ENCODE measurements around the gene SELE. TPM values are rescaled to one million over a fixed set of nuclear protein-coding genes. Genes with fewer than 3 reads are reported as not detected.
"Not testable (repeated sequence)": the region's sequence is repeated elsewhere in the genome, so short reads cannot be mapped to it uniquely, and the experiment has no call there.

The SELE gene
- total RNA-seq, 2 donors from 2014 or later: not detected

DNA sequence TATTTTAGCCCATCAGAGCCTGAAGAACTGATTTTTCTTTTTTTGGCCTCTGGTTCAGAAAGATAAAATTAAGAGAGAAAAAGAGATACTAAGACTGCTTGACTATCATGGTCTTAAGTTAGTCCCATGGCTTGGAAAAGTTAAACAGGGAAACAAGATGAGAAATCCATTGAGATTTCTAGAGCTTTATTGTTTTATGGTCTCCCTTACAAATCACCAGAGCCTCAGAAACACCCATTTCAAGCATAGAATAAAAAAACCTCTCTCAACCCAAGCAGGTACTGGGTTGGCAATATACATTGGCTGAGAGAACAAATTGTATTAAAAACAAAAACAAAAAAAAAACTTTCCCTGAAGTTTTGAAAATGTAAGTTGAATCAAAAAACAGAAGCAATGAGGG lies 3.9 kb downstream of the SELE start:
- no peak for ATAC-seq
- no peak for DNase-seq (ENCODE audit: low spot score in 2 of 2)
- Mint-ChIP-seq H3K36me3 (no peaks in the 10 kb centered on the region), H3K9me3 (no peaks in the 10 kb centered on the region), H3K27ac (no peak overlapping the region)

DNA sequence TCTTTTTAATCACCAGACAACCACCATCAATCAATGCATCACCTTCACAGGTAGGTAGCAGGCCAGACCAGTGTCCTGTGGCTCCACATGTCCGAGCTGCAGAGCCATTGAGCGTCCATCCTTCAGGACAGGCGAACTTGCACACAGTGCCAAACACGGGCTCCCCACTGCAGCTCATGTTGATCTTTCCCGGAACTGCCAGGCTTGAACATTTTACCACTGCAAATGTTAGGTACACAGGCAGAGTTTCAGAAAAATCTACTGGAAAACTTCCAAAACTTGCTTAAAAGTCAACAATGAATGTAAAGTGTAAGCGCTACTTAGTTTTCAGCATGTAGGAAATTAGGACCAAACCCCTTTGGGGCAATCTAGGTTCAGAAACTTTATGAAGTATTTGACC lies 6.6 kb downstream of the SELE start:
- DNase-seq (ENCODE audit: low spot score in 2 of 2) (no peak), ATAC-seq (no peak)
- H3K36me3 Mint-ChIP-seq: no peaks in the 10 kb centered on the region
- H3K27ac Mint-ChIP-seq: no peak overlapping the region
- H3K9me3 Mint-ChIP-seq: no peaks in the 10 kb centered on the region

DNA sequence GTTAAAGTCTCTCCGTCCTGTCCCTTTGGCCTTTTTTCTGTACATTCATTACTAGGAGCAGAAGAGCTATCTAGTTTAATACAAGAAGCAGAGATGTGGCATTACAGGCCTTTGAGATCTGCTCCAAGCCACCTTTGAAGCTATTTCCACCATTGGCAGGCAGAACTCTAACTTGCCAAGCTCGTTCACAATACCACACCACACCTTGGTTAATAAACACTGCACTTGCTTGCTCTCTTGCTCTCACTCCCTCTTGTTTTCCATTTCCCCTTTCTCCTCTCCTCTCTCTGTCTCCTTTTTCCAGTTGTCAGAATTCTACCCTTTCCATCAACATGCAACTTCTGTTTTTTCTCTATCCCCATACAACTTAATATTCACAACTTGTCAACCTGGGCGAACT lies 7.0 kb downstream of the SELE start:
- DNase-seq (ENCODE audit: low spot score in 2 of 2) (no peak), ATAC-seq (no peak)
- no peaks in the 10 kb centered on the region for H3K36me3 Mint-ChIP-seq
- no peaks in the 10 kb centered on the region for H3K9me3 Mint-ChIP-seq
- H3K27ac Mint-ChIP-seq: no peak overlapping the region

DNA sequence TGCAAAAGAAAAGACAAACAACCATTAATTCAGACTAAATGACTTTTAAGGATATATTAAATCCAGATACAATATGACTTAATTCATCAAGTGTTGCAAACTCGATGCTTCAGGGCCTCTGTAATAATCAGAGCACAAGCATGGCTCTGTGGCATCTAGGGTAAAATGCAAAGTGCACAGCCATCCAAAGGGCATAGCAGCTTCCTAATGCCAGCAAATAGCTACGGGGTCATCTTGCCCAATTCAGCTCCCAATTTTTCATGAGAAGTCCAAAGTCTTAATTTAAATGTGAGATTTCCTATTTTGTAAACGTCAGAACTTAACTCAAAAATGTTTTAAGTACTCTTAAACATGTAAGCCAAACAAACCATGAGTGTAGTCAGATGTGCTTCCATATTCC lies 7.9 kb downstream of the SELE start:
- Mint-ChIP-seq H3K27ac (no peak overlapping the region), H3K9me3 (no peaks in the 10 kb centered on the region), H3K36me3 (no peaks in the 10 kb centered on the region)
- DNase-seq (ENCODE audit: low spot score in 2 of 2) (no peak), ATAC-seq (no peak)

DNA sequence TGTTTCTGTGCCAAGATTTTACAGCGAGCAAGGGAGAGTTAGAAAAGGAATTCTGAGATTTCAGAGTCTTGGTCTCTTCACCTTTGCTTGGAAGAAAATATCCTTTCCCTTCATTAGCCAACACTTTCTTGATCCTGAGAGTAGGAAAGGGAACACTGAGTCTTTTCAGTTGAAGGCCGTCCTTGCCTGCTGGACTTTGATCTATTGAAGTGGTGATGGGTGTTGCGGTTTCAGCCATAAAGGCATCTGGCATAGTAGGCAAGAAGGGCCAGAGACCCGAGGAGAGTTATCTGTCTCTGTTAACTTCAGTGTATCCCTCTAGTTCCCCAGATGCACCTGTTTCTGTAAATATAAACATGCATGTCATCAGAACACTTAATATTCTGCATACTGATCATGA lies 9.7 kb downstream of the SELE start:
- no peaks in the 10 kb centered on the region for H3K9me3 Mint-ChIP-seq
- DNase-seq (ENCODE audit: low spot score in 2 of 2) (no peak), ATAC-seq (no peak)
- H3K27ac Mint-ChIP-seq: no peak overlapping the region
- no peaks in the 10 kb centered on the region for H3K36me3 Mint-ChIP-seq

DNA sequence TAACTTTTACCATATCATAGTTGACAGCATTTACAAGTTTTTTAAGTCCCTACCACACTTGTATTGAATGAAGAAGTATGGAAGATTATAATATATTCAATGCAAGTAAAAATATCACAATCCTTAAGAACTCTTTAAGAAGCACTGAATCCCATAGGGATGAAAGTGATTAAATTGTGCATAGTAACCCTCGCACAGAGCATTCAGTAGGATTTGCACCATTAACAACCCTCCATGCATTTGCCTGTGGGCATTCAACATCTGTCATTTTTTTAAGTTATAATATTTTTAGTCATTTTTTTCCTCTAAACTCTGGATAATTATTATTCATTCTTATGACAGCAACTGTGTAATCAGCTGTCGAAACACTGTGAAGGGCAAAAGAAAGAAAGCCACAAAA lies 10.1 kb downstream of the SELE start:
- H3K36me3 Mint-ChIP-seq: no peaks in the 10 kb centered on the region
- ATAC-seq: no peak
- no peaks in the 10 kb centered on the region for H3K9me3 Mint-ChIP-seq
- no peak overlapping the region for H3K27ac Mint-ChIP-seq
- no peak for DNase-seq (ENCODE audit: low spot score in 2 of 2)

DNA sequence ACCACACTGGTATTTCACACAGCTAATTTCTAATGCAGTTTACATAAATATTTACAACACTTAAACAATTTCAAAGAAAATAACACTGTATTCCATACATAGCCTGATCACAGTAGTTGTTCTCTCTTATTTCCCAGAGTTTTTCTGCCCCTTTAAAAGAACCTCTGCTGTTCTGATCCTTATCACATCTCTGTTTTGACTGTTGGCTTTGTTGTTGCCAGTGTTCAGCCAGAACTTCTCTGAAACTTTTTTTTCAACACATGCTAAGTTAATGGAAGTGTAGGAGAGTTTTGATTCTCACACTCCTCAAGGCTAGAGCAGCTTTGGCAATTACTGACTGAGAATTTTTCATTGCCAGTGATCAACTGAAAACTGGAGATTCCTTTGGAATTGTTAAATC lies 11.1 kb downstream of the SELE start:
- Mint-ChIP-seq H3K27ac (no peak overlapping the region), H3K9me3 (peaks cover 0 to 5% of the 10 kb centered on the region in 2 donors), H3K36me3 (no peaks in the 10 kb centered on the region)
- no peak for ATAC-seq
- DNase-seq (ENCODE audit: low spot score in 2 of 2): no peak

DNA sequence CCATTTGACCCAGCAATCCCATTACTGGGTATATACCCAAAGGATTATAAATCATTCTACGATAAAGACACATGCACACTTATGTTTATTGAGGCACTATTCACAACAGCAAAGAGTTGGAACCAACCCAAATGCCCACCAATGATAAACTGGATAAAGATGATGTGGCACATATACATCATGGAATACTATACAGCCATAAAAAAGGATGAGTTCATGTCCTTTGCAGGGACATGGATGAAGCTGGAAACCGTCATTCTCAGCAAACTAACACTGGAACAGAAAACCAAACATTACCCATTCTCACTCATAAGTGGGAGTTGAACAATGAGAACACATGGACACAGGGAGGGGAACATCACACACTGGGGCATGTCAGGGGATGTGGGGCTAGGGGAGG lies 18.8 kb downstream of the SELE start:
- H3K36me3 Mint-ChIP-seq: peaks cover 0 to 17% of the 10 kb centered on the region in 2 donors
- not testable (repeated sequence) for ATAC-seq; DNase-seq (ENCODE audit: low spot score in 2 of 2); H3K27ac Mint-ChIP-seq
- peaks cover 0 to 19% of the 10 kb centered on the region in 2 donors for H3K9me3 Mint-ChIP-seq

DNA sequence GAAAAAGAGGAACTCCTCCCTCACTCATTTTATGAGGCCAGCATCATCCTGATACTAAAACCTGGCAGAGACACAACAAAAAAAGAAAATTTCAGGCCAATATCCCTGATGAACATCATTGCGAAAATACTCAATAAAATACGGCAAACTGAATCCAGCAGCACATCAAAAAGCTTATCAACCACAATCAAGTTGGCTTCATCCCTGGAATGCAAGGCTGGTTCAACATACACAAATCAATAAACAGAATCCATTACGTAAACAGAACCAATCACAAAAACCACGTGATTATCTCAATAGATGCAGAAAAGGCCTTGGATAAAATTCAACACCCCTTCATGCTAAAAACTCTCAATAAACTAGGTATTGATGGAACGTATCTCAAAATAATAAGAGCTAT lies 20.8 kb downstream of the SELE start:
- not testable (repeated sequence) for DNase-seq (ENCODE audit: low spot score in 2 of 2); ATAC-seq; H3K27ac Mint-ChIP-seq
- Mint-ChIP-seq H3K36me3 (peaks cover 14 to 34% of the 10 kb centered on the region in 2 donors), H3K9me3 (peaks cover 0 to 14% of the 10 kb centered on the region in 2 donors)

DNA sequence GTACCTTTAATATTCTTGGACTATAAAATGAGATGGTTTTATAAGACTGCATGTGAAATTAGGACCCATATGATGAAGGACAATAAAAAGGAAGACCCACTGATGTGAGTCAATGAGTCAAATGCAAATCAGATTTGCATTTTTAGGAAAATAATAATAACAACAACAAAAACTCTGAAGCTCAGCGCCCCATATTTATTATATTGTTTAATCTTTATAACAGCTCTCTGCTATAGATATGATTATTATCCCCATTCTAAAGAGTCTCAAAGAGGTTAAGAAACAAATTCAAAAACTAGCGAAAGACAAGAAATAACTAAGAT lies 21.6 kb downstream of the SELE start:
- H3K9me3 Mint-ChIP-seq: peaks cover 0 to 9% of the 10 kb centered on the region in 2 donors
- peaks cover 17 to 36% of the 10 kb centered on the region in 2 donors for H3K36me3 Mint-ChIP-seq
- ATAC-seq (no peak), DNase-seq (ENCODE audit: low spot score in 2 of 2) (no peak)
- peak overlapping the region in 1 of 2 donors; percentile 86 for H3K27ac Mint-ChIP-seq

DNA sequence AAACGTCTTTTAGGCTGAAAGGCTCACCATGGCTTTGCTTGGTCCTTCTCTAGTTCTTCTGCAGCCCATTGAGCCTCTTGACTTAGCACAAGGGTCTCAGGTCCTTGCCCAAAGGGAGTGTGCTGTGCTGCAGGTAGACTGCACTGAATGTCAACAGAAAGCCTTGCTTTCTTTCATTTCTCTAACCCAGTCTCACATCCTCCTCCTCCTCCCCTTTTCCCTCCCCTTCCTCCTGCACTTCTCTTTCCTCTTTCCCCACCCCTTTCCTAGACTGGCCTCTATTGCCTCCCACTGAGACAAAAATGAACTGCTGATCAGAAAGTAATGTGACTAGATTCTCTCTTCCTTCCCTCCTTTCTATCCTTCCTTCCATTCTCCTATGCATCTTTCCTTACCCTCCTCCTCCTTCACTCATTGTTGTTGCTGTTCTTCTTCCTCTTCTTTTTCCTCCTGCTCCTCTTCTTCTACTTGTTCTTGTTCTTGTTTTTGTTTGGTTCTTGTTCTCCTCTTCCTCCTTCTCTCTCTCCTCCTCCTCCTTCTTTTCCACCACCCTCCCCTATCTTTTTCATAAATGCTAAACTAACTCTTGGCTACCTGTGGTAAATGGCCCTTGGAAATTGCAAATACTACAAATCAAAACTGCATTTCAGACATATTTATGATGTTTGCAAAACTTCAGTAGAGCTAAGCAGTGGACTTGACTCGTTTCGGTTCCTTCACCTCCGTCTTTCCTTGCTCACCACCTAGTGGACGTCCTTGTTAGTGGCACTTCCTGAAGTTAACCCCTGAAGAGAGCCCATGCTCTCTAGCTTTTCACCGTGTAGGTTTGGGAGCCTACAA lies 22.2 kb downstream of the SELE start, which contains the start of gene SELL:
TSS of gene SELL (minus strand) at position 152 of the 840 bp plus-strand sequence. CDS start at position 30, 122 bp downstream.
- DNase-seq (ENCODE audit: low spot score in 2 of 2) (peak in 1 of 2 donors; percentile 75), ATAC-seq (peak; percentile 80 to 86)
- H3K27ac Mint-ChIP-seq: peak within 1 kb of the TSS; percentile 23 to 86
- H3K9me3 Mint-ChIP-seq: peaks cover 0 to 6% of the 10 kb centered on the region in 2 donors
- peaks cover 23 to 37% of the 10 kb centered on the region in 2 donors for H3K36me3 Mint-ChIP-seq

DNA sequence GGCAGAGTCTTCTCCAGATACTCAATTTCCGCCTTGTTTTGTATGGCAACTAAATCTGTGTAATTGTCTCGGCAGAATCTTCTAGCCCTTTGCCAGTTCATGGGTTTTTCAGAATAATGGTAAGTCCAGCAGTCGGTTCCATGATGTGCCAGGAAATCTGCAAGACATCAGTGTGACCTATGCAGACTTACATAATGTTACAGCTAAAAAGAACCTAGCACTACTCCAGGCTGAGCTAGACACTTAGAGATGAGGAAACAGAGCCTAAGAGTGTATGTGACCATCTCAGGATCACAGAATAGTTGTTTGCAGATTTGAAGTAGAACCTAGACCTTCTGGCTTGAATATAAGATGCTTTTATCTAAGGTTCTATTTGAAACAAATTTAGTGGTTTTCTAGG lies 25.2 kb downstream of the SELE start:
- peaks cover 0 to 3% of the 10 kb centered on the region in 2 donors for H3K9me3 Mint-ChIP-seq
- peak; percentile 7 to 30 for ATAC-seq

DNA sequence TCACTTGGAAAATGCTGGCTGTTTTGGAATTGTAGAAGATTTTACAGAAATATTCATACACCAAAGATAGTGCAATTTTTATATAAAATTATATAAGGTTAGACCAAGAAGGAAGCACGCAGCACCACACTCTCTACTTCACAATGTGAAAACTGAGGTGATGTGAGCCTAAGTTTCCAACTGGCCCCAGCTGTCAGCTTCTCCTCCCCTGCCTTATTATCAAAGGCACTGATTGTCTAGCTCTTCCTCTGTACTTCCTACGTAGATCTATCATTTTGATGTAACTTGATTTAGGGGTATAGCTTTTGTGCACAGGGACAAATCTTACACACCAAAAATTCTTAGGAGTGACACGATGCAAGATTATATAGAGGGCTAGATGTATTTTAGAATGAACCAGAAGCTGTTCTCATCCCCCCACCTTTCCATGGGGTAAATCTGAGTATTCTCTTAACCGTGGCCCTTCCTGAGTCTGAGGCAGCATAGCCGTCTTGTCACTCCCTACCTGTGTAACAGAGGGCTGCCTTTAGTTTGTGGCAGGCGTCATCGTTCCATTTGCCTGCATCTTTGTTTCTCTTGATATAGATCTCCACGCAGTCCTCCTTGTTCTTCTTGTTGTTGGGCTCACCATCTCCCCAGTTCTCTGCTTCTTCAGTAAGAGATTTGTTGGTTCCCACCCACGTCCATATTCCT lies 25.8 kb downstream of the SELE start:
- Mint-ChIP-seq H3K9me3 (peaks cover 0 to 3% of the 10 kb centered on the region in 2 donors), H3K27ac (peak overlapping the region; percentile 92 to 94), H3K36me3 (peaks cover 59 to 63% of the 10 kb centered on the region in 2 donors)
- ATAC-seq (peak; percentile 17 to 49), DNase-seq (ENCODE audit: low spot score in 2 of 2) (no peak)

More for the DNA sequence above, 25.2 kb downstream of the SELE start:
- Mint-ChIP-seq H3K27ac (peak overlapping the region; percentile 92 to 94), H3K36me3 (peaks cover 53 to 57% of the 10 kb centered on the region in 2 donors)
- no peak for DNase-seq (ENCODE audit: low spot score in 2 of 2)

DNA sequence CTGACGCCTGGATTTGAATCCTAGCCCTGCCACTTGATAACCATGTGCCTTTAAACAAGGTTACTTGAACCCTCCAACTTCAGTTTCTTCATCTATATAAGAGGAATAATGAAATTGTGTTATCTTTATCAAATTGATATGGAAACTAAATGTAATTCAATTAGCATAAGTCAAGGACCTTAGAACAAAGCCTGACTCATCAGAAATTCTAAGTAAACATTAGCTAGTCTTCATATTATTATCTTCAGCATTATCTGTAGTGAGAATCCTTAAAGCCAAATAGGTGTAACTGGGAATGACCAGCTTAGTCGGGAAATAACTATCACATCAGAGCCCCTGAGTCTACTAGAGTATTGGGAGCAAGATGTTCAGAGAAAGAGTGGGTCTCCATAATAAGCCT lies 29.1 kb downstream of the SELE start:
- ATAC-seq (no peak), DNase-seq (ENCODE audit: low spot score in 2 of 2) (no peak)
- Mint-ChIP-seq H3K9me3 (peaks cover 3 to 4% of the 10 kb centered on the region in 2 donors), H3K27ac (peak overlapping the region; percentile 76 to 85), H3K36me3 (peaks cover 82 to 91% of the 10 kb centered on the region in 2 donors)

DNA sequence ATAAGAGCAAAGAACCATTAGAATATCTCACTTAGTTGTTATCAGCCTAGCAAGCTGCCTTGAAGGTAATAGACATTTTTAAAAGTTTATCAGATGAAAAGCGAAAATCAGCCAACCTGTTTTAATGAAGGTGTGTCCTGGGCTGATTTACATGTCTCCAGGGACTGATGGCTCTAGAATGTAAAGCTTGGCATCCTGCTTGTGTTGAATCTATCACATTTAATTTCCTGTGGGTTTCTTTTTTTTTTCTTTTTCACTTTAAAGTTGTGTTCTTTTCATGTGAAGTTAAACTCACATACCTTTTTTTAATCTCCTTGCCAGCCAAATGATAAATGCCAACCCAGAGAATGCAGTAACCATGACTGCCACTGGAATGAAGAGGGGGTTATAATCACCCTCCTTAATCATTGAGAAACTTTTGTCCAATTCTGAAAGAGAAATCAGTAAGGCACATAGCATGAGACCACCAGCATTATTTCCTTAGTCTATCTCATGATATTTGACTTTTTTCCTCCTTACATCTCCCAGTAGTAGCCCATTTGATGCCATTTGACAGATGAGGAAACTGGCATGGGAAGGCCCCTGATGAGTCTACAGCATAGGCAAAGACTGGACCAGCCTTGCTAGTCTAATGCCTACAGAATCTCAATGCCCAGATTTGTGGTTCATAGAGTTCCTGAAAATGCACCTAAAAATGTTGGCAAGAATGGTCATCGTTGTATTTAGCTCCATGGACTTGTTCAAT lies 32.4 kb downstream of the SELE start:
- peaks cover 86 to 90% of the 10 kb centered on the region in 2 donors for H3K36me3 Mint-ChIP-seq
- peak overlapping the region; percentile 75 to 85 for H3K27ac Mint-ChIP-seq
- ATAC-seq (no peak), DNase-seq (ENCODE audit: low spot score in 2 of 2) (no peak)
- peaks cover 3 to 4% of the 10 kb centered on the region in 2 donors for H3K9me3 Mint-ChIP-seq

DNA sequence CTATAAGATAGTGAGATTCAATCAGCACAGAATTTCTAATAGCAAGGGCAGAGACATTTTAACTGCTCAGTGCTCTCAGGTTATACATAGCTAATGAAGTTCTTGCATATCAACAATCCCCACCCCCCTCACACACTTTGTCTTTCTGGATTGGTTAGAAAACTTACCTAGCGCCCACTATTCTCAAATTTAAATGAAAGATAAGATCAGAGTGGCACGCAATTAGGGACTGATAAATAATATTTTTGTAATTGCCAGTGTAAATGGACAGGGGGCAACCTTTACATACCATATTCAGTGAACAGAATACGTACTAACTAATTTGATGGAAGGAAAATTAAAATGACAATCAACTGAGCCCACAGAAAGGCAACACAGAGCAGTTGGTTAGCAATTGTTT lies 34.2 kb downstream of the SELE start:
- H3K36me3 Mint-ChIP-seq: peaks cover 86 to 90% of the 10 kb centered on the region in 2 donors
- peak overlapping the region; percentile 85 to 92 for H3K27ac Mint-ChIP-seq
- ATAC-seq: no peak
- no peak for DNase-seq (ENCODE audit: low spot score in 2 of 2)
- peaks cover 0 to 4% of the 10 kb centered on the region in 2 donors for H3K9me3 Mint-ChIP-seq

DNA sequence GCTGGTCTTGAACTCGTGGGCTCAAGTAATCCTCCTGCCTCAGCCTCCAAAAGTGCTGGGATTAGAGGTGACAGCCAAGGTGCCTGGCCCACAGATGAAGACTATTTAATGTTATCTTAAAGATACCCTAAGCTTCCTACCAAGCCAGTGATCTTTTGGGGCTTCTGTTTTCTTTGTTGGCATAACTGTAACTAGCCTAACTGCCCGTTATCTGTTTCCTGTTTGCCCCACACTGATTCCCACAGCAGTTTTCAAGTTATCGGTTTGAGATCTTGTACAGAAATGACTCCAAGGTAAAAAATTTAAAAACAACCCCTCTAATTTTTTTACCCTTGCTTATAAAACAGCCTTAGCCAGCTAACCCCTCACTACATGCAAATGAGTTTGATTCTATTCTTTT lies 34.9 kb downstream of the SELE start:
- peak; percentile 60 to 63 for ATAC-seq
- Mint-ChIP-seq H3K36me3 (peaks cover 85% of the 10 kb centered on the region in 2 donors), H3K9me3 (peaks cover 0 to 4% of the 10 kb centered on the region in 2 donors), H3K27ac (peak overlapping the region; percentile 85 to 92)
- no peak for DNase-seq (ENCODE audit: low spot score in 2 of 2)
